MM.1S (cell line): Measurements from ENCODE around the gene C1orf50.

Experiments used
- DNase-seq: peaks from one replicate; pipeline ENCODE4 v3.0.0-alpha.2; 2015
- H2AFZ ChIP-seq: fragments of 300-600 bp; sonication (generic); 2 replicates; pipeline ENCODE4 v1.6.0; 2016; ENCODE audit warnings: antibody characterized with exemption, low read length
- H3F3A ChIP-seq: fragments of 300-600 bp; sonication (generic); 2 replicates; pipeline ENCODE4 v1.6.1; 2016; ENCODE audit warnings: mild to moderate bottlenecking, antibody characterized with exemption, low read length, moderate library complexity, mixed read lengths; ENCODE audit not compliant: insufficient read depth
- H3K27ac ChIP-seq: fragments of 300-600 bp; sonication (generic); 2 replicates; pipeline ENCODE4 v1.5.1; 2016; ENCODE audit warnings: mild to moderate bottlenecking, low read length
- H3K27me3 ChIP-seq: fragments of 300-600 bp; sonication (generic); replicated peaks from 2 replicates; pipeline ENCODE4 v1.6.0; 2016; ENCODE audit warnings: low read length; ENCODE audit not compliant: insufficient read depth
- H3K36me3 ChIP-seq: fragments of 300-600 bp; sonication (generic); replicated peaks from 2 replicates; pipeline ENCODE4 v1.6.1; 2016; ENCODE audit warnings: mild to moderate bottlenecking, low read length, mixed read lengths; ENCODE audit not compliant: insufficient read depth
- H3K4me1 ChIP-seq: fragments of 300-600 bp; sonication (generic); 2 replicates; pipeline ENCODE4 v1.6.1; 2016; ENCODE audit warnings: low read length, mixed read lengths
- H3K4me2 ChIP-seq: fragments of 300-600 bp; sonication (generic); 2 replicates; pipeline ENCODE4 v1.6.0; 2016; ENCODE audit warnings: low read depth, low read length
- H3K4me3 ChIP-seq: fragments of 300-600 bp; sonication (generic); 2 replicates; pipeline ENCODE4 v1.5.1; 2016; ENCODE audit warnings: low read length, mixed read lengths
- H3K79me2 ChIP-seq: fragments of 300-600 bp; sonication (generic); 2 replicates; pipeline ENCODE4 v1.6.1; 2016; ENCODE audit warnings: mixed run types, low read length, mixed read lengths
- H3K9ac ChIP-seq: fragments of 300-600 bp; sonication (generic); 2 replicates; pipeline ENCODE4 v1.6.1; 2016; ENCODE audit warnings: low read length, mixed read lengths
- H3K9me2 ChIP-seq: fragments of 300-600 bp; sonication (generic); replicated peaks from 2 replicates; pipeline ENCODE4 v1.6.1; 2016; ENCODE audit warnings: mild to moderate bottlenecking, low read length, mixed read lengths; ENCODE audit not compliant: insufficient read depth
- H3K9me3 ChIP-seq: fragments of 300-600 bp; sonication (generic); replicated peaks from 2 replicates; pipeline ENCODE4 v1.6.1; 2016; ENCODE audit warnings: mild to moderate bottlenecking, low read length, mixed read lengths; ENCODE audit not compliant: insufficient read depth
- H4K20me1 ChIP-seq: fragments of 300-600 bp; sonication (generic); 2 replicates; pipeline ENCODE4 v1.6.1; 2016; ENCODE audit warnings: mild to moderate bottlenecking, low read length, moderate library complexity, mixed read lengths; ENCODE audit not compliant: insufficient read depth
- EZH2 ChIP-seq: fragments of 300-600 bp; sonication (generic); optimal IDR thresholded peaks from 2 replicates; pipeline ENCODE3; 2017; ENCODE audit warnings: low read depth, mild to moderate bottlenecking, antibody characterized with exemption, low read length, mixed read lengths
- EZH2phosphoT487 ChIP-seq: fragments of 300-600 bp; sonication (generic); IDR thresholded peaks from 2 replicates; pipeline ENCODE4 v1.6.1; 2018; ENCODE audit warnings: antibody characterized with exemption, low read length
- TF ChIP-seq, protein P1 (sequence below): fragments of 300-600 bp; sonication (generic); IDR thresholded peaks from 2 replicates; pipeline ENCODE4 v1.5.1; 2016; ENCODE audit warnings: antibody characterized with exemption, low read length, mixed read lengths

The C1orf50 gene

GRCh38 chr1:42737986-42738677 is 28.9 kb upstream of the C1orf50 start:
- Histone ChIP-seq H3K27me3 (no peaks in the 10 kb centered on the region), H3K27ac (no peak overlapping the region), H3K9ac (no peak overlapping the region)

GRCh38 chr1:42738678-42739226 is 28.3 kb upstream of the C1orf50 start:
- no peaks in the 10 kb centered on the region for H4K20me1 ChIP-seq
- no peak overlapping the region for H3K9ac ChIP-seq
- no peak overlapping the region for H3K4me3 ChIP-seq
- H3K36me3 ChIP-seq: no peaks in the 10 kb centered on the region
- no peaks in the 10 kb centered on the region for H3K9me2 ChIP-seq
- no peak for DNase-seq
- no peaks in the 10 kb centered on the region for H3K4me1 ChIP-seq
- TF ChIP-seq, protein P1, sequence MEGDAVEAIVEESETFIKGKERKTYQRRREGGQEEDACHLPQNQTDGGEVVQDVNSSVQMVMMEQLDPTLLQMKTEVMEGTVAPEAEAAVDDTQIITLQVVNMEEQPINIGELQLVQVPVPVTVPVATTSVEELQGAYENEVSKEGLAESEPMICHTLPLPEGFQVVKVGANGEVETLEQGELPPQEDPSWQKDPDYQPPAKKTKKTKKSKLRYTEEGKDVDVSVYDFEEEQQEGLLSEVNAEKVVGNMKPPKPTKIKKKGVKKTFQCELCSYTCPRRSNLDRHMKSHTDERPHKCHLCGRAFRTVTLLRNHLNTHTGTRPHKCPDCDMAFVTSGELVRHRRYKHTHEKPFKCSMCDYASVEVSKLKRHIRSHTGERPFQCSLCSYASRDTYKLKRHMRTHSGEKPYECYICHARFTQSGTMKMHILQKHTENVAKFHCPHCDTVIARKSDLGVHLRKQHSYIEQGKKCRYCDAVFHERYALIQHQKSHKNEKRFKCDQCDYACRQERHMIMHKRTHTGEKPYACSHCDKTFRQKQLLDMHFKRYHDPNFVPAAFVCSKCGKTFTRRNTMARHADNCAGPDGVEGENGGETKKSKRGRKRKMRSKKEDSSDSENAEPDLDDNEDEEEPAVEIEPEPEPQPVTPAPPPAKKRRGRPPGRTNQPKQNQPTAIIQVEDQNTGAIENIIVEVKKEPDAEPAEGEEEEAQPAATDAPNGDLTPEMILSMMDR: no peak
- TF ChIP-seq EZH2: no peak
- H3K9me3 ChIP-seq: no peaks in the 10 kb centered on the region
- H3K4me2 ChIP-seq: no peak overlapping the region
- H3K27me3 ChIP-seq: no peaks in the 10 kb centered on the region
- no peaks in the 10 kb centered on the region for H3F3A ChIP-seq
- no peaks in the 10 kb centered on the region for H3K79me2 ChIP-seq
- no peak overlapping the region for H2AFZ ChIP-seq
- no peak overlapping the region for H3K27ac ChIP-seq

More at GRCh38 chr1:42737986-42738677, 28.9 kb upstream of the C1orf50 start:
- Histone ChIP-seq H3K9me3 (no peaks in the 10 kb centered on the region), H3K36me3 (no peaks in the 10 kb centered on the region), H3K4me1 (no peaks in the 10 kb centered on the region), H3K4me2 (no peak overlapping the region), H3K4me3 (no peak overlapping the region), H2AFZ (no peak overlapping the region), H3F3A (no peaks in the 10 kb centered on the region), H3K79me2 (no peaks in the 10 kb centered on the region), H4K20me1 (no peaks in the 10 kb centered on the region), H3K9me2 (no peaks in the 10 kb centered on the region)
- DNase-seq: no peak
- TF ChIP-seq EZH2: no peak
- no peak for TF ChIP-seq EZH2phosphoT487
- TF ChIP-seq, protein P1: no peak

- Histone ChIP-seq H3K4me1 (no peaks in the 10 kb centered on the region), H3K4me2 (no peak within 1 kb of the TSS), H3K27ac (no peak within 1 kb of the TSS), H3K9ac (no peak within 1 kb of the TSS), H3K79me2 (no peaks in the 10 kb centered on the region), H3K9me2 (no peaks in the 10 kb centered on the region), H3K36me3 (no peaks in the 10 kb centered on the region), H2AFZ (no peak within 1 kb of the TSS), H4K20me1 (no peaks in the 10 kb centered on the region), H3F3A (no peaks in the 10 kb centered on the region), H3K9me3 (no peaks in the 10 kb centered on the region), H3K4me3 (no peak within 1 kb of the TSS), H3K27me3 (no peaks in the 10 kb centered on the region)
- DNase-seq: no peak
- TF ChIP-seq, protein P1: no peak
- TF ChIP-seq EZH2phosphoT487 (no peak), EZH2 (no peak)
Observed at GRCh38 chr1:42739753-42740700, 27.0 kb upstream of the C1orf50 start, which contains the start of gene CLDN19. CLDN19 (minus strand) TSS chr1:42740236; CDS start chr1:42740063, 173 bp downstream.
